SK-N-SH treated with all-trans-retinoic acid at 6 μM for 48 hours (cell line): ENCODE data around the gene GABBR1.

ENCODE experiments used
- ATAC-seq: fragments of 200-7000 bp; cut with Tn5 transposase; 3 replicates; pipeline ENCODE4 v1.9.1; 2020; ENCODE audit warnings: mild to moderate bottlenecking, moderate library complexity
- ARNTL ChIP-seq: fragments of 450-650 bp; formaldehyde crosslinking; IDR thresholded peaks from 2 replicates; pipeline ENCODE4 v1.5.0; 2020; ENCODE audit warnings: low read depth, mild to moderate bottlenecking, moderate library complexity, borderline replicate concordance
- BACH2 ChIP-seq: fragments of 250-450 bp; sonication (Bioruptor Pico); IDR thresholded peaks from 2 replicates; pipeline ENCODE4 v1.9.0; 2021; ENCODE audit warnings: mild to moderate bottlenecking, borderline replicate concordance
- CREB5 ChIP-seq: fragments of 250-450 bp; sonication (Bioruptor Pico); IDR thresholded peaks from 2 replicates; pipeline ENCODE4 v1.5.1; 2020; ENCODE audit warnings: low read depth, mild to moderate bottlenecking, moderate library complexity
- CSDC2 ChIP-seq: fragments of 250-450 bp; sonication (Bioruptor Pico); IDR thresholded peaks from 2 replicates; pipeline ENCODE4 v1.5.0; 2020; ENCODE audit warnings: mild to moderate bottlenecking, moderate library complexity
- CSRNP3 ChIP-seq: fragments of 250-450 bp; sonication (Bioruptor Pico); IDR thresholded peaks from 2 replicates; pipeline ENCODE4 v1.5.1; 2021; ENCODE audit warnings: mild to moderate bottlenecking, moderate library complexity
- ESRRG ChIP-seq: fragments of 250-450 bp; sonication (Bioruptor Pico); IDR thresholded peaks from 2 replicates; pipeline ENCODE4 v1.6.1; 2021; ENCODE audit warnings: mild to moderate bottlenecking
- GLIS3 ChIP-seq: fragments of 250-450 bp; sonication (Bioruptor Pico); IDR thresholded peaks from 2 replicates; pipeline ENCODE4 v1.5.0; 2020; ENCODE audit warnings: mild to moderate bottlenecking, moderate library complexity
- ISL1 ChIP-seq: fragments of 250-450 bp; sonication (Bioruptor Pico); IDR thresholded peaks from 2 replicates; pipeline ENCODE4 v2.1.2; 2022; ENCODE audit warnings: mild to moderate bottlenecking, moderate library complexity
- OSR1 ChIP-seq: fragments of 250-450 bp; sonication (Bioruptor Pico); IDR thresholded peaks from 2 replicates; pipeline ENCODE4 v1.8.0; 2022; ENCODE audit warnings: moderate library complexity, mild to moderate bottlenecking, inconsistent platforms
- PATZ1 ChIP-seq: fragments of 250-450 bp; sonication (Bioruptor Pico); IDR thresholded peaks from 2 replicates; pipeline ENCODE4 v1.8.0; 2020; ENCODE audit warnings: mild to moderate bottlenecking, moderate library complexity, borderline replicate concordance
- PPARA ChIP-seq: fragments of 250-450 bp; sonication (Bioruptor Pico); IDR thresholded peaks from 2 replicates; pipeline ENCODE4 v1.5.0; 2020; ENCODE audit warnings: mild to moderate bottlenecking, borderline replicate concordance
- RARB ChIP-seq: fragments of 250-450 bp; sonication (Bioruptor Pico); IDR thresholded peaks from 2 replicates; pipeline ENCODE4 v1.8.0; 2021; ENCODE audit warnings: mild to moderate bottlenecking, moderate library complexity
- SNAI2 ChIP-seq: fragments of 250-450 bp; sonication (Bioruptor Pico); IDR thresholded peaks from 2 replicates; pipeline ENCODE4 v1.5.0; 2020; ENCODE audit warnings: mild to moderate bottlenecking, moderate library complexity
- TCF4 ChIP-seq: fragments of 250-450 bp; sonication (Bioruptor Pico); IDR thresholded peaks from 2 replicates; pipeline ENCODE4 v1.8.0; 2021; ENCODE audit warnings: mild to moderate bottlenecking, moderate library complexity, borderline replicate concordance
- TOX ChIP-seq: fragments of 250-450 bp; sonication (Bioruptor Pico); IDR thresholded peaks from 2 replicates; pipeline ENCODE4 v1.8.0; 2021; ENCODE audit warnings: mild to moderate bottlenecking, moderate library complexity, borderline replicate concordance
- ZC3H10 ChIP-seq: fragments of 250-450 bp; sonication (Bioruptor Pico); IDR thresholded peaks from 2 replicates; pipeline ENCODE4 v1.5.1; 2021; ENCODE audit warnings: mild to moderate bottlenecking, moderate library complexity
- ZFP3 ChIP-seq: fragments of 250-450 bp; sonication (Bioruptor Pico); IDR thresholded peaks from 2 replicates; pipeline ENCODE4 v1.5.0; 2020; ENCODE audit warnings: mild to moderate bottlenecking, moderate library complexity
- ZFP30 ChIP-seq: fragments of 450-650 bp; formaldehyde crosslinking; IDR thresholded peaks from 2 replicates; pipeline ENCODE4 v1.5.0; 2022; ENCODE audit warnings: mild to moderate bottlenecking, moderate library complexity
- ZNF565 ChIP-seq: fragments of 450-650 bp; formaldehyde crosslinking; conservative IDR thresholded peaks from 2 replicates; pipeline ENCODE4 v1.5.0; 2020; ENCODE audit warnings: low read depth, mild to moderate bottlenecking, moderate library complexity
- ZNF8 ChIP-seq: fragments of 450-650 bp; formaldehyde crosslinking; IDR thresholded peaks from 2 replicates; pipeline ENCODE4 v1.5.0; 2020; ENCODE audit warnings: mild to moderate bottlenecking, moderate library complexity
- TF ChIP-seq, protein P1 (sequence below): fragments of 250-450 bp; sonication (Bioruptor Pico); IDR thresholded peaks from 2 replicates; pipeline ENCODE4 v1.8.0; 2021; ENCODE audit warnings: low read depth, mild to moderate bottlenecking, moderate library complexity, borderline replicate concordance

Gene GABBR1

DNA sequence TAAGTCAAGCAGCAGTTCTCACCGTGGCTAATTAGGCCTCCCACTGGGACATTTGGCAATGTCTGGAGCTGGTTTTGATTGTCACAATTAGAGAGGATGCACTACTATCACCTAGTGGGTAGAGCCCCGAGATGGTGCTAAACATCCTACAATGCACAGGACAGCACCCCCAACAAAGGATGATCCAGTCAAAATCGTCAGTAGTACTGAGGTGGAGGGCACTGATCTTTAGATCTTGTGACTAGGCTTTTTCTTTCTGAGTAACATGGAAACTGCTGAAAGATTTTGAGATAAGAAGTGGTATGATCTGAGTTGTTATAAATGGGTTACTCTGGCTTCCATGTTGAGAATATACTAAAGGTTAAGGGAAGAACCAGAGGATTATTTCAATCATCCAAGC, 85.4 kb downstream of the GABBR1 start:
- no peak for TF ChIP-seq GLIS3 (CRISPR knock-in tag)
- TF ChIP-seq ARNTL = no peak
- no peak for TF ChIP-seq PATZ1 (CRISPR knock-in tag)
- TF ChIP-seq CSDC2 (CRISPR knock-in tag) = no peak
- no peak for TF ChIP-seq ISL1 (CRISPR knock-in tag)
- no peak for TF ChIP-seq RARB (CRISPR knock-in tag)
- no peak for TF ChIP-seq BACH2 (CRISPR knock-in tag)
- TF ChIP-seq ZFP3 = no peak
- no peak for TF ChIP-seq ESRRG (CRISPR knock-in tag)
- TF ChIP-seq TCF4 (CRISPR knock-in tag) = no peak
- TF ChIP-seq, all 23 proteins: peak for 0
- ATAC-seq = no peak

DNA sequence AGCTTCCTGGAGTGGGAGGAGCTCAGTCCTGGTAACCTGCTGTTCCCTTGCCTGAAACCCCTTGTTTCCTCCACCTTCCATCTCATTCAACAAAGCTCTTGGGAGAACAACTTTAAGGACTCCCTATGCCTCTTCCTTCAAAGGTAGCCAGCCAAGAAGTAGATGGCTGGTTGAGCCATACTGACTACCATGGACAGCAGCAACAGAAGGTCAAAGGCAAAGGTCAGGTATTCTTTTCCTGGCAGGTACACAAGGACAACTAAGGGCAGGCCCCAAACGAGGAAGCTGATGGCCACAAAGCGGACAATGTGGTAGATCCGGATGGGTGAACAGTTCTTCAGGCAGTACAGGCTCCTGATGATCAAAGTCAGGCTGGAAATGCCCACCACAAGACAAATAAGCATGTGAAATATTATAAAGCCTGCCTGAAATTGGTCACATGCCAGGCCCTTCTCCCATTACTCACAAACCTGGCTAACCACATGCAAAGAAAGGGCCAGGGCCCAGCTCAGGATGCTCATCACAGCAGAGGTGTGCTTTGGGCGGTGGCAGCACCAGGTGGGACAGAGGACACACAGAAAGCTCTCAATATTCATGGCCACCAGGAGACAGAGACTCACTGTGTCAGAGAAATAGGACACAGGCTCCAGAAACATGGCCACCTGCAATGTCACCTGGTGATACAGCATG, 95.1 kb downstream of the GABBR1 start:
- no peak for ATAC-seq
- TF ChIP-seq ISL1 (CRISPR knock-in tag) (no peak), ZFP30 (CRISPR knock-in tag) (no peak), OSR1 (CRISPR knock-in tag) (no peak), CSRNP3 (CRISPR knock-in tag) (no peak), ARNTL (no peak), RARB (CRISPR knock-in tag) (no peak), PATZ1 (CRISPR knock-in tag) (no peak), ZC3H10 (CRISPR knock-in tag) (no peak), BACH2 (CRISPR knock-in tag) (no peak), TCF4 (CRISPR knock-in tag) (no peak)
- TF ChIP-seq, protein P1, sequence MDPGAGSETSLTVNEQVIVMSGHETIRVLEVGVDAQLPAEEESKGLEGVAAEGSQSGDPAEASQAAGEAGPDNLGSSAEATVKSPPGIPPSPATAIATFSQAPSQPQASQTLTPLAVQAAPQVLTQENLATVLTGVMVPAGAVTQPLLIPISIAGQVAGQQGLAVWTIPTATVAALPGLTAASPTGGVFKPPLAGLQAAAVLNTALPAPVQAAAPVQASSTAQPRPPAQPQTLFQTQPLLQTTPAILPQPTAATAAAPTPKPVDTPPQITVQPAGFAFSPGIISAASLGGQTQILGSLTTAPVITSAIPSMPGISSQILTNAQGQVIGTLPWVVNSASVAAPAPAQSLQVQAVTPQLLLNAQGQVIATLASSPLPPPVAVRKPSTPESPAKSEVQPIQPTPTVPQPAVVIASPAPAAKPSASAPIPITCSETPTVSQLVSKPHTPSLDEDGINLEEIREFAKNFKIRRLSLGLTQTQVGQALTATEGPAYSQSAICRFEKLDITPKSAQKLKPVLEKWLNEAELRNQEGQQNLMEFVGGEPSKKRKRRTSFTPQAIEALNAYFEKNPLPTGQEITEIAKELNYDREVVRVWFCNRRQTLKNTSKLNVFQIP (CRISPR knock-in tag) = no peak
- TF ChIP-seq, all 23 proteins: peak for 0

- TF ChIP-seq BACH2 (CRISPR knock-in tag) = no peak
- no peak for TF ChIP-seq RARB (CRISPR knock-in tag)
- no peak for TF ChIP-seq ESRRG (CRISPR knock-in tag)
- no peak for TF ChIP-seq CSDC2 (CRISPR knock-in tag)
- TF ChIP-seq ZNF8 = no peak
- TF ChIP-seq ZC3H10 (CRISPR knock-in tag) = no peak
- TF ChIP-seq ARNTL = no peak
- TF ChIP-seq CREB5 (CRISPR knock-in tag) = no peak
- TF ChIP-seq TOX = no peak
- TF ChIP-seq ISL1 (CRISPR knock-in tag) = no peak
- TF ChIP-seq ZFP3 = no peak
- no peak for TF ChIP-seq SNAI2 (CRISPR knock-in tag)
- TF ChIP-seq ZFP30 (CRISPR knock-in tag) = no peak
- TF ChIP-seq ZNF565 (CRISPR knock-in tag) = no peak
- TF ChIP-seq TCF4 (CRISPR knock-in tag) = no peak
- no peak for TF ChIP-seq PPARA (CRISPR knock-in tag)
- no peak for TF ChIP-seq OSR1 (CRISPR knock-in tag)
- TF ChIP-seq, protein P1 (CRISPR knock-in tag) = no peak
- TF ChIP-seq GLIS3 (CRISPR knock-in tag) = no peak
- ATAC-seq = no peak
These were observed 100.5 kb downstream of the GABBR1 start for GRCh38 chr6:29532320-29532951.
